Measurements from ENCODE around the gene SLC39A10. TPM values are rescaled to one million over a fixed set of nuclear protein-coding genes. Genes with fewer than 3 reads are reported as not detected.

SLC39A10 gene
- total RNA-seq, 4 donors from 2014 or later, result 4.9 to 34.4 (median 12.4) TPM

- no peak overlapping the region for H3K4me3 ChIP-seq
- H3K9me3 ChIP-seq, result no peaks in the 10 kb centered on the region
- intact Hi-C loops (cut with DNase I; ENCODE audit: low total_unique reads), result no loop called here
- DNase-seq, result no peak
- no peaks in the 10 kb centered on the region for H3K27me3 ChIP-seq
- WGBS, 2 donors (ENCODE audit: low coverage in 1 of 2), result 78 to 79% methylated on average over 2 of the region's 2 CpGs
- H3K27ac ChIP-seq, result no peak overlapping the region
- H3K36me3 ChIP-seq, result peaks cover 0 to 4% (median 0%) of the 10 kb centered on the region in 4 donors
- H3K4me1 ChIP-seq, result no peaks in the 10 kb centered on the region
- TF ChIP-seq POLR2AphosphoS5 (IDR thresholded peaks at IDR 0.05), result no peak
- TF ChIP-seq EP300 (IDR thresholded peaks at IDR 0.05; ENCODE audit: low read depth), result no peak
- TF ChIP-seq CTCF (IDR thresholded peaks at IDR 0.05), result no peak
- no peak for TF ChIP-seq POLR2A (IDR thresholded peaks at IDR 0.05)
- in situ Hi-C loops (cut with MboI; ENCODE audit: low pct_ligation_motif_present in 1 of 4, low pct_unique_long_range_greater_than_20kb in 1 of 4, low sequenced_read_pairs in 3 of 4), result no loop called here
Measured at GRCh38 chr2:195709901-195710806, 53.1 kb downstream of the SLC39A10 start.

GRCh38 chr2:195711478-195711877 lies 54.5 kb downstream of the SLC39A10 start:
- Histone ChIP-seq H3K27ac (no peak overlapping the region), H3K9me3 (no peaks in the 10 kb centered on the region), H3K4me3 (no peak overlapping the region), H3K27me3 (no peaks in the 10 kb centered on the region), H3K36me3 (peaks cover 0 to 4% (median 0%) of the 10 kb centered on the region in 4 donors), H3K4me1 (no peaks in the 10 kb centered on the region)
- in situ Hi-C loops (cut with MboI; ENCODE audit: low pct_ligation_motif_present in 1 of 4, low pct_unique_long_range_greater_than_20kb in 1 of 4, low sequenced_read_pairs in 3 of 4), result no loop called here
- TF ChIP-seq POLR2AphosphoS5 (IDR thresholded peaks at IDR 0.05) (no peak), POLR2A (IDR thresholded peaks at IDR 0.05) (no peak), EP300 (IDR thresholded peaks at IDR 0.05; ENCODE audit: low read depth) (no peak), CTCF (IDR thresholded peaks at IDR 0.05) (no peak)
- intact Hi-C loops (cut with DNase I; ENCODE audit: low total_unique reads), result no loop called here
- DNase-seq, result no peak

GRCh38 chr2:195716466-195716865 lies 59.4 kb downstream of the SLC39A10 start:
- in situ Hi-C loops (cut with MboI; ENCODE audit: low pct_ligation_motif_present in 1 of 4, low pct_unique_long_range_greater_than_20kb in 1 of 4, low sequenced_read_pairs in 3 of 4) (no loop called here), intact Hi-C loops (cut with DNase I; ENCODE audit: low total_unique reads) (no loop called here)
- Histone ChIP-seq H3K36me3 (peaks cover 0 to 8% (median 0%) of the 10 kb centered on the region in 4 donors), H3K4me3 (no peak overlapping the region), H3K27me3 (no peaks in the 10 kb centered on the region), H3K27ac (no peak overlapping the region), H3K4me1 (no peaks in the 10 kb centered on the region), H3K9me3 (no peaks in the 10 kb centered on the region)
- WGBS, 2 donors (ENCODE audit: low coverage in 1 of 2), result 92 to 95% methylated on average over 4 of the region's 4 CpGs
- DNase-seq, result no peak
- TF ChIP-seq POLR2AphosphoS5 (IDR thresholded peaks at IDR 0.05), result no peak

GRCh38 chr2:195721042-195721441 lies 64.0 kb downstream of the SLC39A10 start:
- intact Hi-C loops (cut with DNase I; ENCODE audit: low total_unique reads), result no loop called here
- Histone ChIP-seq H3K4me1 (no peaks in the 10 kb centered on the region), H3K4me3 (no peak overlapping the region), H3K9me3 (no peaks in the 10 kb centered on the region), H3K27ac (no peak overlapping the region), H3K36me3 (peaks cover 0 to 4% (median 0%) of the 10 kb centered on the region in 4 donors), H3K27me3 (no peaks in the 10 kb centered on the region)
- WGBS, 2 donors (ENCODE audit: low coverage in 1 of 2), result 93 to 94% methylated on average over 2 of the region's 2 CpGs
- no peak for TF ChIP-seq EP300 (IDR thresholded peaks at IDR 0.05; ENCODE audit: low read depth)
- TF ChIP-seq POLR2A (IDR thresholded peaks at IDR 0.05), result no peak
- TF ChIP-seq POLR2AphosphoS5 (IDR thresholded peaks at IDR 0.05), result no peak
- no peak for TF ChIP-seq CTCF (IDR thresholded peaks at IDR 0.05)
- no peak for DNase-seq
- in situ Hi-C loops (cut with MboI; ENCODE audit: low pct_ligation_motif_present in 1 of 4, low pct_unique_long_range_greater_than_20kb in 1 of 4, low sequenced_read_pairs in 3 of 4), result no loop called here
